ENCODE data around the gene RRP8. TPM values are rescaled to one million over a fixed set of nuclear protein-coding genes. Genes with fewer than 3 reads are reported as not detected.

Gene RRP8
- total and polyA plus RNA-seq, 10 of the 15 experiments (the other 5 are each of a cell fraction or from before 2014, with no cell fraction given): 4.7 to 51.2 (median 23.9) TPM

GRCh38 chr11:6616596-6617250, 13.3 kb upstream of the RRP8 start:
- CTCF ChIA-PET: interaction anchor here (1.0 to 3.5 kb wide), 6 partner anchors 9 to 121 kb away, joined by 5 to 27 read pairs (median 16); partner anchors contain the start of genes ILK and MRPL17
- POLR2A ChIA-PET: interaction anchor here (1.0 to 9.1 kb wide), 3 partner anchors 7 to 66 kb away, joined by 3 to 85 read pairs (median 33); partner anchors contain the start of genes MRPL17 and TAF10
- H2AFZ ChIP-seq (ENCODE audit: control insufficient read depth, low read depth, low read length): no peak overlapping the region
- no peak overlapping the region for H3K9ac ChIP-seq (ENCODE audit: control insufficient read depth, insufficient read depth, low read length)
- ATAC-seq (no peak), FAIRE-seq (no peak), DNase-seq (ENCODE audit: low read depth, low spot score) (no peak)
- SMC1A ChIA-PET (ENCODE audit: uncharacterized antibody, unreplicated experiment): interaction anchor here (1.0 to 3.5 kb wide), 5 partner anchors 9 to 66 kb away, joined by 3 to 34 read pairs (median 14); partner anchors contain the start of gene MRPL17
- no peak overlapping the region for H3K4me2 ChIP-seq (ENCODE audit: control insufficient read depth, insufficient read depth)
- H3K27me3 ChIP-seq (replicated peaks in 1 of 2; ENCODE audit: control insufficient read depth in 2 of 2, insufficient read depth in 2 of 2, low read length in 1 of 2): no peaks in the 10 kb centered on the region
- TF ChIP-seq NKRF (conservative IDR thresholded peaks at IDR 0.05) (no peak), EED (IDR thresholded peaks at IDR 0.05; ENCODE audit: low read depth) (no peak), MLLT1 (IDR thresholded peaks at IDR 0.05) (no peak), CBX3 (IDR thresholded peaks at IDR 0.05; ENCODE audit: borderline replicate concordance, low read depth) (no peak), PAX8 (IDR thresholded peaks at IDR 0.05) (no peak), ZNF622 (IDR thresholded peaks at IDR 0.05) (no peak), MTA2 (IDR thresholded peaks at IDR 0.05; ENCODE audit: low read depth) (no peak), USF1 (IDR thresholded peaks at IDR 0.05; ENCODE audit: borderline replicate concordance, extremely low read length, insufficient read depth, low read depth, low read length) (no peak), BCL3 (IDR thresholded peaks at IDR 0.05; ENCODE audit: borderline replicate concordance, insufficient read depth, low read depth, low read length, poor library complexity, severe bottlenecking) (no peak)
- peaks cover 13% of the 10 kb centered on the region for H3K79me2 ChIP-seq (ENCODE audit: control insufficient read depth, insufficient read depth, low read length)
- intact Hi-C loops (cut with micrococcal nuclease; ENCODE audit: unreplicated experiment) (loop anchor here (10.0 kb wide), 1 partner anchor 908 kb away; no protein-coding TSS in a partner anchor), in situ Hi-C loops (cut with MboI) (loop anchor here (10.0 kb wide), 1 partner anchor 908 kb away; no protein-coding TSS in a partner anchor)
- H3K9me3 ChIP-seq (replicated peaks; ENCODE audit: control insufficient read depth, insufficient read depth, low read length): no peaks in the 10 kb centered on the region
- H4K20me1 ChIP-seq (ENCODE audit: control insufficient read depth, insufficient read depth): no peaks in the 10 kb centered on the region
- H3K36me3 ChIP-seq (ENCODE audit: control insufficient read depth in 2 of 2, insufficient read depth in 2 of 2, low read length in 1 of 2): peaks cover 0 to 6% of the 10 kb centered on the region in 2 experiments; a peak in 1 of 4 replicates
- H3K4me3 ChIP-seq: no peak overlapping the region
- 84% methylated on average over 14 of the region's 14 CpGs for WGBS (ENCODE audit: insufficient coverage, insufficient replicate concordance, low lambda C conversion rate, missing lambda C conversion rate)
- H3K4me1 ChIP-seq (ENCODE audit: control insufficient read depth, insufficient read depth, low read length): peaks cover 13% of the 10 kb centered on the region
- RAD21 ChIA-PET (ENCODE audit: unreplicated experiment): no interaction called here
- no peak overlapping the region for H3K27ac ChIP-seq (ENCODE audit: control insufficient read depth, insufficient read depth)
- BruUV-seq (replicated peaks): no TSS peak

Measured in GM12878 (cell line).